NT2/D1 (cell line): ENCODE data around the gene PGP.

ENCODE experiments used
- YY1 ChIP-seq: IDR thresholded peaks from 2 replicates; pipeline ENCODE4 v1.6.1; 2011; ENCODE audit not compliant: insufficient read length, insufficient read depth
- ZNF274 ChIP-seq: IDR thresholded peaks from 2 replicates; pipeline ENCODE4 v1.6.1; 2011; ENCODE audit warnings: mild to moderate bottlenecking, low read depth, low read length

DNA sequence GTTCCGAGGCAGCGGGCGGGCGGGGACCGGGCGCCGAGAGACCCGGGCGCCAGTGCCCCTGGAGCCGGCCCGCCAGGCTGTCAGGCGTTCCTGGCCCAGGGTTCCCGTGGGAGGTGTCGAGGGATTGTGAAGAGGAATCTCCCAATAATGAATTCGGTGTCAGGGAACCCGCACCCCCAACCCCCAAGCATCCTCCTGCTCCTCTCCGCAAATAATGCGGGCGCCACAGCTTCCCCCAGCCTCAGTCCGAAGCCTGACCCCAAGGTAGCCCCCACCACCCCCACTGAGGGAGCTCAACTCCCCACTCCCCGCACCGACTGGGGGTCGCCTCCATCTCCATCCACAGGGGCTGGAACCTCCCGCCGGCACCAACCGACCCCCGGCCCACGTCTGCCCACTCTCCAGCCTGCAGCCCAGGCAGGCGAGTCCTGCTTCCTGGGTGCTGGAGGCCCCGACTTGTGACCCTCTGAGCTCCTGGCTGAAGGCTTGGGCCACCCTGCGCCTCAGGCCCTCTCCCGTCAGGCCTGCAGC, 17.6 kb downstream of the PGP start:
- TF ChIP-seq ZNF274 (no peak), YY1 (no peak)
